Bladder microvascular endothelial cell (primary cell): ENCODE measurements around the gene MARCO. TPM values are rescaled to one million over a fixed set of nuclear protein-coding genes. Genes with fewer than 3 reads are reported as not detected.

Experiments used
- total RNA-seq: library from RNA; depleted of rRNA; stranded (reverse); fragments of >200 nt; gene quantifications from 2 replicates; pipeline ENCODE4 v1.2.3, GENCODE V29; 2014

Gene MARCO
- not detected in 2 replicates for total RNA-seq

GRCh38 chr2:118942031-118942430 is at the start of gene MARCO:
MARCO (plus strand) TSS chr2:118942194; CDS start chr2:118942301, 107 bp downstream.

Other genes starting within 250 kb of the MARCO start
- gene EN1, start 94.5 kb upstream of the MARCO start, total RNA-seq = not detected in 2 replicates
- not detected in 2 replicates for gene C1QL2, start 216.6 kb downstream of the MARCO start, total RNA-seq